ENCODE measurements around the gene LAMA3. TPM values are rescaled to one million over a fixed set of nuclear protein-coding genes. Genes with fewer than 3 reads are reported as not detected.

Gene LAMA3
- total RNA-seq, 1 donor from 2014 or later: 126 TPM

GRCh38 chr18:23772327-23773024 lies 83.2 kb downstream of the LAMA3 start:
- no peaks in the 10 kb centered on the region for H3K27me3 ChIP-seq (ENCODE audit: control insufficient read depth, insufficient read depth, low read length)
- no peak for TF ChIP-seq CTCF (IDR thresholded peaks at IDR 0.05; ENCODE audit: insufficient read depth, low read length, poor library complexity, severe bottlenecking)
- no peak for DNase-seq (ENCODE audit: low read depth)
- H3K36me3 ChIP-seq (ENCODE audit: control insufficient read depth, insufficient read depth, low read length): no peaks in the 10 kb centered on the region
- no peak overlapping the region for H3K4me3 ChIP-seq (ENCODE audit: low read depth, low read length)

GRCh38 chr18:23776306-23776705 lies 87.1 kb downstream of the LAMA3 start:
- no peaks in the 10 kb centered on the region for H3K36me3 ChIP-seq (ENCODE audit: control insufficient read depth, insufficient read depth, low read length)
- DNase-seq (ENCODE audit: low read depth): no peak
- H3K27me3 ChIP-seq (ENCODE audit: control insufficient read depth, insufficient read depth, low read length): no peaks in the 10 kb centered on the region
- TF ChIP-seq CTCF (IDR thresholded peaks at IDR 0.05; ENCODE audit: insufficient read depth, low read length, poor library complexity, severe bottlenecking): no peak
- no peak overlapping the region for H3K4me3 ChIP-seq (ENCODE audit: low read depth, low read length)

GRCh38 chr18:23778828-23779227 lies 89.6 kb downstream of the LAMA3 start:
- Histone ChIP-seq H3K27me3 (ENCODE audit: control insufficient read depth, insufficient read depth, low read length) (no peaks in the 10 kb centered on the region), H3K4me3 (ENCODE audit: low read depth, low read length) (no peak overlapping the region), H3K36me3 (ENCODE audit: control insufficient read depth, insufficient read depth, low read length) (no peaks in the 10 kb centered on the region)
- no peak for TF ChIP-seq CTCF (IDR thresholded peaks at IDR 0.05; ENCODE audit: insufficient read depth, low read length, poor library complexity, severe bottlenecking)
- DNase-seq (ENCODE audit: low read depth): no peak

GRCh38 chr18:23779696-23780303 lies 90.5 kb downstream of the LAMA3 start:
- Histone ChIP-seq H3K4me3 (ENCODE audit: low read depth, low read length) (no peak overlapping the region), H3K27me3 (ENCODE audit: control insufficient read depth, insufficient read depth, low read length) (no peaks in the 10 kb centered on the region), H3K36me3 (ENCODE audit: control insufficient read depth, insufficient read depth, low read length) (no peaks in the 10 kb centered on the region)
- DNase-seq (ENCODE audit: low read depth): peak; percentile 23
- peak; percentile 23 for TF ChIP-seq CTCF (IDR thresholded peaks at IDR 0.05; ENCODE audit: insufficient read depth, low read length, poor library complexity, severe bottlenecking)

GRCh38 chr18:23784832-23785245 lies 95.6 kb downstream of the LAMA3 start:
- H3K36me3 ChIP-seq (ENCODE audit: control insufficient read depth, insufficient read depth, low read length): no peaks in the 10 kb centered on the region
- peak; percentile 85 for DNase-seq (ENCODE audit: low read depth)
- TF ChIP-seq CTCF (IDR thresholded peaks at IDR 0.05; ENCODE audit: insufficient read depth, low read length, poor library complexity, severe bottlenecking): no peak
- no peak overlapping the region for H3K4me3 ChIP-seq (ENCODE audit: low read depth, low read length)
- no peaks in the 10 kb centered on the region for H3K27me3 ChIP-seq (ENCODE audit: control insufficient read depth, insufficient read depth, low read length)

All from kidney epithelial cell (primary cell).